Endothelial cell of umbilical vein (primary cell): ENCODE measurements around the gene SLC25A22. TPM values are rescaled to one million over a fixed set of nuclear protein-coding genes. Genes with fewer than 3 reads are reported as not detected.

Experiments used
- BruUV-seq: library from RNA; stranded (reverse); fragments of 400-500 nt; replicated peaks from 2 replicates; lab custom pipeline; 2021; lab: Mats Ljungman, UMichigan
- CTCF ChIA-PET: fragments of 300-600, 350-600 bp; sonication (Branson Sonifier 250); formaldehyde crosslinking; loops from one replicate; lab custom pipeline; 2021; ENCODE audit warnings: antibody characterized with exemption, inconsistent platforms; lab: Charles Lee
- POLR2A ChIA-PET: fragments of 300-600, 350-600 bp; sonication (Branson Sonifier 250); formaldehyde crosslinking; loops from one replicate; lab custom pipeline; 2021; ENCODE audit warnings: antibody characterized with exemption, inconsistent platforms; lab: Charles Lee
- DNase-seq: peaks from one replicate; pipeline ENCODE4 v3.0.0-alpha.2; 2011; ENCODE audit warnings: low read depth, low spot score
- FAIRE-seq: peaks from 2 replicates; lab custom pipeline; 2011; peaks lifted over from hg19 to GRCh38; lab: Jason Lieb, UNC
- H2AFZ ChIP-seq: 2 replicates; pipeline ENCODE4 v1.6.0; 2012; ENCODE audit warnings: low read depth, low read length, control low read depth, inconsistent platforms
- H3K27ac ChIP-seq: 2 replicates; pipeline ENCODE4 v1.5.1; 2011; ENCODE audit warnings: low read depth, mild to moderate bottlenecking, control low read depth, low read length, moderate library complexity; ENCODE audit not compliant: insufficient read depth
- H3K27me3 ChIP-seq, 2 experiments: 2 replicates each; pipeline versions ENCODE4 v1.6.0 to v1.6.1; 2011; ENCODE audit warnings: low read length in 2 of 2, mixed read lengths in 1 of 2; ENCODE audit not compliant: control insufficient read depth in 2 of 2, insufficient read depth in 2 of 2
- H3K36me3 ChIP-seq, 2 experiments: 2 replicates in 1 of 2; 3 replicates in 1 of 2; pipeline ENCODE4 v1.5.1; 2011; ENCODE audit warnings: low read length in 2 of 2, mild to moderate bottlenecking in 1 of 2, moderate library complexity in 1 of 2; ENCODE audit not compliant: control insufficient read depth in 2 of 2, insufficient read depth in 2 of 2; ENCODE audit errors: extremely low read depth in 1 of 2
- H3K4me1 ChIP-seq: 3 replicates; pipeline ENCODE4 v1.5.1; 2011; ENCODE audit warnings: mild to moderate bottlenecking, low read length; ENCODE audit not compliant: control insufficient read depth, insufficient read depth; ENCODE audit errors: extremely low read depth
- H3K4me2 ChIP-seq: 2 replicates; pipeline ENCODE4 v1.6.1; 2011; ENCODE audit warnings: low read length, control low read depth, mixed read lengths; ENCODE audit not compliant: insufficient read depth
- H3K4me3 ChIP-seq, 3 experiments: fragments of 200-600 bp in 1 of 3; sonication (generic), shearing (Covaris generic) in 1 of 3; replicated peaks in 1 of 3; 2 replicates each; pipeline ENCODE4 v1.5.1; 2011 to 2016; ENCODE audit warnings: control low read depth in 3 of 3, low read length in 3 of 3, mild to moderate bottlenecking in 2 of 3, inconsistent platforms in 1 of 3, low read depth in 1 of 3, moderate library complexity in 1 of 3; ENCODE audit not compliant: insufficient read depth in 1 of 3
- H3K79me2 ChIP-seq: 2 replicates; pipeline ENCODE4 v1.6.0; 2012; ENCODE audit warnings: low read length, inconsistent platforms; ENCODE audit not compliant: control insufficient read depth, insufficient read depth
- H3K9ac ChIP-seq: replicated peaks from 2 replicates; pipeline ENCODE3; 2011; ENCODE audit warnings: low read length, control low read depth; ENCODE audit not compliant: insufficient read depth; ENCODE audit errors: extremely low read depth
- H3K9me1 ChIP-seq: replicated peaks from 3 replicates; pipeline ENCODE4 v1.6.0; 2011; ENCODE audit warnings: mild to moderate bottlenecking, low read length; ENCODE audit not compliant: control insufficient read depth, insufficient read depth; ENCODE audit errors: extremely low read depth
- H3K9me3 ChIP-seq: replicated peaks from 2 replicates; pipeline ENCODE4 v1.5.1; 2012; ENCODE audit warnings: low read length, inconsistent platforms; ENCODE audit not compliant: control insufficient read depth, insufficient read depth
- H4K20me1 ChIP-seq: replicated peaks from 2 replicates; pipeline ENCODE3; 2011; ENCODE audit warnings: mild to moderate bottlenecking, low read length; ENCODE audit not compliant: control insufficient read depth, insufficient read depth; ENCODE audit errors: extremely low read depth
- CTCF ChIP-seq, 2 donors: IDR thresholded peaks; 1 replicate in 1 of 2; 2 replicates in 1 of 2; pipeline ENCODE4 v1.5.1; 2011; ENCODE audit warnings: low read length in 2 of 2, mild to moderate bottlenecking in 2 of 2, moderate library complexity in 2 of 2, control low read depth in 1 of 2, inconsistent platforms in 1 of 2, low read depth in 1 of 2; ENCODE audit not compliant: insufficient read depth in 1 of 2; ENCODE audit errors: extremely low read depth in 1 of 2
- EZH2 ChIP-seq: IDR thresholded peaks from 2 replicates; pipeline ENCODE4 v1.6.1; 2012; ENCODE audit warnings: borderline replicate concordance, low read depth, mild to moderate bottlenecking, moderate library complexity, low read length, inconsistent platforms; ENCODE audit not compliant: severe bottlenecking
- FOS ChIP-seq: IDR thresholded peaks from 2 replicates; pipeline ENCODE4 v1.6.1; 2011; ENCODE audit warnings: mild to moderate bottlenecking, low read length, moderate library complexity, borderline replicate concordance; ENCODE audit not compliant: insufficient read depth
- GATA2 ChIP-seq: IDR thresholded peaks from 2 replicates; pipeline ENCODE4 v1.7.0; 2011; ENCODE audit warnings: low read depth, mild to moderate bottlenecking, moderate library complexity, mixed read lengths, low read length; ENCODE audit not compliant: insufficient read length, insufficient read depth
- JUN ChIP-seq: IDR thresholded peaks from 2 replicates; pipeline ENCODE4 v1.6.1; 2011; ENCODE audit warnings: borderline replicate concordance, low read depth; ENCODE audit not compliant: insufficient read length, insufficient read depth
- MAX ChIP-seq: IDR thresholded peaks from 2 replicates; pipeline ENCODE4 v1.6.1; 2011; ENCODE audit not compliant: insufficient read depth, insufficient read length
- MYC ChIP-seq: IDR thresholded peaks from one replicate; pipeline ENCODE4 v1.6.1; 2011; ENCODE audit warnings: mild to moderate bottlenecking, low read depth, low read length
- POLR2A ChIP-seq: IDR thresholded peaks from 2 replicates; pipeline ENCODE4 v1.6.1; 2012; ENCODE audit warnings: low read depth, mild to moderate bottlenecking, control low read depth, low read length
- POLR2AphosphoS5 ChIP-seq: IDR thresholded peaks from 2 replicates; pipeline ENCODE4 v1.6.1; 2012; ENCODE audit warnings: low read depth, mild to moderate bottlenecking, control low read depth, low read length, moderate library complexity; ENCODE audit not compliant: insufficient read depth
- dilution Hi-C: fragments of 300-500 bp; cut with MboI; formaldehyde crosslinking; loops from one replicate; pipeline ENCODE4 v1.15.0; 2019; ENCODE audit warnings: low sequenced_read_pairs; ENCODE audit not compliant: extremely low pct_ligation_motif_present
- intact Hi-C: fragments of 100-400 bp; cut with micrococcal nuclease; formaldehyde crosslinking; loops from one replicate; pipeline ENCODE4 v1.10.0; 2022
- polyA plus RNA-seq, 4 experiments: library from polyadenylated mRNA; depleted of rRNA in 3 of 4; stranded (reverse) in 3 of 4; unstranded in 1 of 4; fragments of >200 nt; gene quantifications; 2 replicates each; pipeline versions ENCODE4 v1.2.1 to v1.2.3, GENCODE V29; 2011 to 2012; ENCODE audit warnings: missing spikeins in 1 of 4
- total RNA-seq: library from RNA; stranded (reverse); gene quantifications from 2 replicates; pipeline ENCODE4 v1.2.3, GENCODE V29; 2021

SLC25A22 gene
- total and polyA plus RNA-seq, 2 donors (not counting 3 experiments of a cell fraction or from before 2014, with no cell fraction given): 24.5 to 24.9 TPM

DNA sequence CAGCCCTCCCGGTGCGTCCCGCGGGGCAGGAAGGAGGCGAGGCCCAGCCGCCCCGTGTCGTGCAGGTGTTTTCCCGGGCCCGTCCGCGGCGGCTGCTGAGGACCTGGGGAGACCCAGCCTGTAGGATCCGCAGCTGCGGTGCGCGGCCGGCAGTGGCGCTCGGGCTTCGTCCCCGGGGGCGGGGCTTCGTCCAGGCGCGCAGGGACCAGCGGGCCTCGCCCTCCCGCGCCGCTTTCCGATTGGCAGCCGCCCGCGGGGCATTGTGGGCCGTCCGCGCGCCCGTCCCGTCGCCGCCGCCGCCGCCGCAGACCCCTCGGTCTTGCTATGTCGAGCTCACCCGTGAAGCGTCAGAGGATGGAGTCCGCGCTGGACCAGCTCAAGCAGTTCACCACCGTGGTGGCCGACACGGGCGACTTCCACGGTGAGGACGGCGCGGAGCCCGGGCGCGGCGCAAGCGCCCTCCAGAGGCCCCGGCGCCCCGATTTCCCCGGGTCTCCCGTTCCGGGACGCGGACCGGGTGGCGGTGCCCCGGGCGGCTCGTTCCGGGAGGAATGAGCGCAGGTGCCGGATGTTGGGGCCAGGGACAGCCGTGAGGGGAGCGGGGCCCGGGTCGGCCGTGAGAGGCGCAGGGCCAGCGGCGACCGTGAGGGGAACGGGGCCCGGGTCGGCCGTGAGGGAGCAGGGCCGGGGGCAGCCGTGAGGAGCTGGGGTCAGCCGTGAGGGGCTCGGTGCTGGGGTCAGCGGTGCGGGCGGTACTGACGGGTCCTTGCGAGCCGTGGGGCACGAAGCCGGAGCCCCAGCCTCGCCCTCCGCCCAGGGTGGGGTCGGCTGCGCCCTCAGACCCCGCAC, 50.7 kb downstream of the SLC25A22 start, which contains the start of gene TALDO1:
TALDO1 (plus strand) TSS at position 307 of the 849 bp plus-strand sequence; CDS start at position 325, 18 bp downstream.
- dilution Hi-C loops (no loop called here), intact Hi-C loops (loop anchor here (2.0 kb wide), 1 partner anchor 29 kb away; the partner anchor contains the start of gene GATD1)
- no peaks in the 10 kb centered on the region for H3K9me1 ChIP-seq
- peak within 1 kb of the TSS; percentile 88 for H2AFZ ChIP-seq
- H4K20me1 ChIP-seq: no peaks in the 10 kb centered on the region
- H3K9me3 ChIP-seq: no peaks in the 10 kb centered on the region
- ChIA-PET POLR2A (interaction anchor here (0.6 to 1.4 kb wide), 2 partner anchors 172 to 241 kb away, joined by 3 read pairs; no protein-coding TSS in a partner anchor), CTCF (interaction anchor here (0.9 to 5.6 kb wide), 8 partner anchors 10 to 51 kb away, joined by 3 to 26 read pairs (median 4); partner anchors contain the start of gene TMEM80)
- peaks cover 49% of the 10 kb centered on the region for H3K79me2 ChIP-seq
- H3K4me3 ChIP-seq: peak within 1 kb of the TSS; percentile 41 to 79 (median 71)
- H3K4me1 ChIP-seq: peaks cover 17% of the 10 kb centered on the region
- peak within 1 kb of the TSS; percentile 90 for H3K4me2 ChIP-seq
- BruUV-seq: no TSS peak
- H3K9ac ChIP-seq: peak within 1 kb of the TSS; percentile 86
- H3K27ac ChIP-seq: peak within 1 kb of the TSS; percentile 48
- no peaks in the 10 kb centered on the region for H3K27me3 ChIP-seq
- H3K36me3 ChIP-seq: no peaks in the 10 kb centered on the region
- no peak for TF ChIP-seq JUN
- peak in 1 of 2 donors; percentile 7 for TF ChIP-seq CTCF (IDR thresholded peaks at IDR 0.05; ENCODE audit: extremely low read depth in 1 of 2, insufficient read depth in 1 of 2, low read depth in 1 of 2, low read length in 2 of 2)
- no peak for TF ChIP-seq FOS
- TF ChIP-seq POLR2A: peak; percentile 72
- TF ChIP-seq MYC: no peak
- no peak for TF ChIP-seq GATA2
- no peak for TF ChIP-seq POLR2AphosphoS5
- TF ChIP-seq MAX: no peak
- no peak for TF ChIP-seq EZH2
- FAIRE-seq (peak; percentile 88), DNase-seq (peak; percentile 88)
